HG02981 (cell line): ENCODE measurements around the gene RNASE8.
"Not testable (repeated sequence)": the region's sequence is repeated elsewhere in the genome, so short reads cannot be mapped to it uniquely, and the experiment has no call there.

Experiments used
- ATAC-seq: cut with Tn5 transposase; IDR thresholded peaks from one replicate; pipeline ENCODE4 v1.9.1; 2021; ENCODE audit warnings: mild to moderate bottlenecking, moderate library complexity; ENCODE audit not compliant: unreplicated experiment

The RNASE8 gene

GRCh38 chr14:21057803-21058675, at the start of gene RNASE8:
Gene RNASE8, plus strand, starts transcription at chr14:21057822. Its CDS starts 71 bp downstream, at chr14:21057893.
- no peak for ATAC-seq

- ATAC-seq = not testable (repeated sequence)
These were observed 47.9 kb upstream of the RNASE8 start for GRCh38 chr14:21009721-21010120.

- ATAC-seq = no peak
These were observed 46.5 kb upstream of the RNASE8 start for GRCh38 chr14:21011136-21011535.

- no peak for ATAC-seq
These were observed 42.8 kb upstream of the RNASE8 start for GRCh38 chr14:21014761-21015190.

- ATAC-seq = no peak
These were observed 42.3 kb upstream of the RNASE8 start for GRCh38 chr14:21015312-21015711.

- ATAC-seq = no peak
These were observed 41.0 kb upstream of the RNASE8 start for GRCh38 chr14:21016413-21017190.

- ATAC-seq = no peak
These were observed 39.9 kb upstream of the RNASE8 start for GRCh38 chr14:21017528-21018245.

- ATAC-seq = no peak
These were observed 39.3 kb upstream of the RNASE8 start for GRCh38 chr14:21018286-21018685.

- ATAC-seq = no peak
These were observed 38.8 kb upstream of the RNASE8 start for GRCh38 chr14:21018781-21019180.

GRCh38 chr14:21019366-21019765, 38.3 kb upstream of the RNASE8 start:
- no peak for ATAC-seq

GRCh38 chr14:21020977-21021545, 36.6 kb upstream of the RNASE8 start:
- no peak for ATAC-seq

GRCh38 chr14:21022686-21023085, 34.9 kb upstream of the RNASE8 start:
- ATAC-seq = no peak

- no peak for ATAC-seq
These were observed 34.4 kb upstream of the RNASE8 start for GRCh38 chr14:21023174-21023573.

GRCh38 chr14:21023817-21024584, 33.6 kb upstream of the RNASE8 start:
- no peak for ATAC-seq

GRCh38 chr14:21024585-21025370, 32.8 kb upstream of the RNASE8 start, which contains the start of gene NDRG2:
Gene NDRG2, minus strand, starts transcription at chr14:21025061. Its CDS starts 1,746 bp downstream, at chr14:21023315.
- ATAC-seq = no peak

GRCh38 chr14:21025371-21026273, 32.0 kb upstream of the RNASE8 start:
- no peak for ATAC-seq

GRCh38 chr14:21026274-21026987, 31.2 kb upstream of the RNASE8 start:
- ATAC-seq = no peak

- ATAC-seq = no peak
These were observed 30.7 kb upstream of the RNASE8 start for GRCh38 chr14:21026988-21027315.
